22Rv1 (cell line): ENCODE data around the gene PEX14.

Experiments
- ZFX ChIP-seq: fragments of 450-650 bp; IDR thresholded peaks from 2 replicates; pipeline ENCODE4 v1.6.1; 2017; ENCODE audit warnings: antibody characterized with exemption, borderline replicate concordance
- TF ChIP-seq, protein P1 (sequence below): fragments of 450-650 bp; IDR thresholded peaks from 2 replicates; pipeline ENCODE4 v1.5.1; 2017; ENCODE audit warnings: mild to moderate bottlenecking

DNA sequence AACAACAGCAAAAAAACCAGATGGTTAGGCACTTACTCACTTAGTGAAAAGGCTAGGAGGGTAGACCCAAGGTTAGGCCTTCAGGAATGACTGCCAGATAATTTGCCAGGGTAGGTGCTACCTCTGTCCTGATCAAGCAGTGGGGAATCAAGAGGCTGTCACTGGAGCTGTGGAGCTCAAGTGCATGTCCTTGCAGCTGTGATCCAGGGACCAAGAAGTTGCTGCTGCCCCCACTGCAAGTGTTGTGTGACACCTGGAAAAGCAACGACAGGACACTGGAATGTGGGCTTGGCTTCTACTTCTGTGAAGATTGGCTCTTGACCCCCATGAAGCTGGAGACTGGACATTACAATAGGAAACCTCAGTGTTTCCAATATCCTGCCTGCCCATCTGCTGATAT lies 72.1 kb downstream of the PEX14 start:
- TF ChIP-seq, protein P1, sequence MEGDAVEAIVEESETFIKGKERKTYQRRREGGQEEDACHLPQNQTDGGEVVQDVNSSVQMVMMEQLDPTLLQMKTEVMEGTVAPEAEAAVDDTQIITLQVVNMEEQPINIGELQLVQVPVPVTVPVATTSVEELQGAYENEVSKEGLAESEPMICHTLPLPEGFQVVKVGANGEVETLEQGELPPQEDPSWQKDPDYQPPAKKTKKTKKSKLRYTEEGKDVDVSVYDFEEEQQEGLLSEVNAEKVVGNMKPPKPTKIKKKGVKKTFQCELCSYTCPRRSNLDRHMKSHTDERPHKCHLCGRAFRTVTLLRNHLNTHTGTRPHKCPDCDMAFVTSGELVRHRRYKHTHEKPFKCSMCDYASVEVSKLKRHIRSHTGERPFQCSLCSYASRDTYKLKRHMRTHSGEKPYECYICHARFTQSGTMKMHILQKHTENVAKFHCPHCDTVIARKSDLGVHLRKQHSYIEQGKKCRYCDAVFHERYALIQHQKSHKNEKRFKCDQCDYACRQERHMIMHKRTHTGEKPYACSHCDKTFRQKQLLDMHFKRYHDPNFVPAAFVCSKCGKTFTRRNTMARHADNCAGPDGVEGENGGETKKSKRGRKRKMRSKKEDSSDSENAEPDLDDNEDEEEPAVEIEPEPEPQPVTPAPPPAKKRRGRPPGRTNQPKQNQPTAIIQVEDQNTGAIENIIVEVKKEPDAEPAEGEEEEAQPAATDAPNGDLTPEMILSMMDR: no peak
- no peak for TF ChIP-seq ZFX
